Stimulated activated CD4-positive, alpha-beta T cell treated with anti-CD3 and anti-CD28 coated beads, Interleukin-2, amount 100 ng/mL, for 24 hours (primary cell): ENCODE data around the gene CNN3.

Source experiments
- DNase-seq, 2 donors: peaks; one replicate each; pipeline ENCODE4 v3.0.0-alpha.2; 2020

CNN3 gene

GRCh38 chr1:94887106-94887505 lies 39.8 kb downstream of the CNN3 start:
- no peak for DNase-seq

DNA sequence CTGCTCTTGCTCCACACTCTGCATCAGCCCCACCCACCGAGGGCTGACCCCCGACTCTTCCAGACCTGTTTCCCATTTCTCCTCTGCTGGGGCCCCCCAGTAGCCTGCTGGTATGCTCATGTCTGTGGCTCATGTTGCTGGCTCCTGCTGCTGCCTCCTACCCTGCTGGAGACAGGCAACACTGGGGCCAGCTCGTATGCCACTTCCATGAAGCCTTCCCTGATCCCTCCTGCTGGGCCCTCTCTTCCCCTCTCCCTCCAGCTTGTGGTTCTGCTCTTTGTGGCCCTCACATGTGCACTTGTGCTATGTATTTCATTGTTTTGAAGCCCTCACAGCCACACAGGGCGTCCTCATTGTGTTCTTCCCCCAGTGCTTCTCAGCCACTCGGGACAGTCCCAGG lies 40.5 kb downstream of the CNN3 start:
- DNase-seq, result no peak

DNA sequence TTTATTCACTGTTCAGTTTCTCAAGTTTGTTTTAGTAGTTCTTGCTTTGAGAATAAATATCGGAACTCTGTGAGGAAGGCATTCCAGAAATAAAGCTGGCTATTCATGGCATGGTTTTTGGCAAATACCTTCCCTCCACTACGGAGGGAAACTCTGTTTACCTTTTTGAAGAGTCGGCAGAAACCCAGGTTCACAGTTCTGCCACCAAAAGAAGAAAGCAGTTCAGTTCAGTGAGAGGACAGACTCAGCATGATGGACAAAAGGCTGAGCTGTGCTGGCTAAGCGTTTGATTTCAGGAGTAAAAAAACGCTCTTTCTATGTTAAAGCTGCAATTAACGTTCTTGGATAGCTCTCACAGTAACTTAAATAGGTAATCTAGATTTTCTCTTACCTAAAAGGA lies 42.4 kb downstream of the CNN3 start:
- no peak for DNase-seq

- no peak for DNase-seq
Measured at GRCh38 chr1:94884106-94884505, 42.8 kb downstream of the CNN3 start.

DNA sequence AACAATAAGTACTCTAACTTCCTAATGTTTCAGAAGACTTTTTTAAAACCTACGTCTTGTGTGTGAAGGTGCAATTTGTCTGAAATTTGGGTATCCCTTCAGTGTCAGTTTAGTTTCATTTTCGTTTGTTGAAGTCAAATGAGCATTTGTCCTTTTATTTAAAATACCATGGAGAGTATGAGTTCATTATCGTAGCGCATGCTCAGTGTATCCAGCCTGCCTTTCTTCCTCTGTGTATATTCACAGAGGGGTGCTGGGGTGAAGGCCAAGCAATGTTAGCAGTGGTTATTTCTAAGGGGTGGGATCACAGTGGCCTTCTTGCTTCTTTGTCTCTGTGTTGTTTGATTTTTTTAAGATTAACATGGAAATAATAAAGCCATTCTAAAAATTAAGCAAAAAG lies 43.2 kb downstream of the CNN3 start:
- no peak for DNase-seq

GRCh38 chr1:94878329-94878728 lies 48.6 kb downstream of the CNN3 start:
- DNase-seq, result no peak

GRCh38 chr1:94876362-94876761 lies 50.5 kb downstream of the CNN3 start:
- DNase-seq, result no peak

GRCh38 chr1:94875794-94876193 lies 51.1 kb downstream of the CNN3 start:
- DNase-seq, result no peak

DNA sequence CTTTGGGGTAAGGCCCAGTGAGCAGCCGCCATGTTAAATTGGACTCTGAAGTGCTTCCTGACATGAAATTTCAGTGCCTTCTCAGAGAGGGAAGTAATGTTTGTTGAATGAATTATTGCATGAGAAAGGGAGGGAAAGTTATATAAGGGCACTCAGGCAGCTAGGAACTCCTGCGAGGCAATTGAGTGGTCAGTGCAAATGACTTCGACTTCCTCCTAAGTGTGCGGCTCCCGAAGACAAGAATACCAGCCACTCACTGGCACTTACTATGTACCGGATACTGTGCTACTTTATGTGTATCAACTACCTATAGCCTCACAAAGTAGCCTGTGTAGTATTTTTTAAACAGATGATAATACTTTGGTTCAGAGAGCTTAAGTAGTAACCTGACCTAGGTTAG lies 52.5 kb downstream of the CNN3 start:
- no peak for DNase-seq

GRCh38 chr1:94873520-94874351 lies 53.2 kb downstream of the CNN3 start:
- DNase-seq, result no peak

DNA sequence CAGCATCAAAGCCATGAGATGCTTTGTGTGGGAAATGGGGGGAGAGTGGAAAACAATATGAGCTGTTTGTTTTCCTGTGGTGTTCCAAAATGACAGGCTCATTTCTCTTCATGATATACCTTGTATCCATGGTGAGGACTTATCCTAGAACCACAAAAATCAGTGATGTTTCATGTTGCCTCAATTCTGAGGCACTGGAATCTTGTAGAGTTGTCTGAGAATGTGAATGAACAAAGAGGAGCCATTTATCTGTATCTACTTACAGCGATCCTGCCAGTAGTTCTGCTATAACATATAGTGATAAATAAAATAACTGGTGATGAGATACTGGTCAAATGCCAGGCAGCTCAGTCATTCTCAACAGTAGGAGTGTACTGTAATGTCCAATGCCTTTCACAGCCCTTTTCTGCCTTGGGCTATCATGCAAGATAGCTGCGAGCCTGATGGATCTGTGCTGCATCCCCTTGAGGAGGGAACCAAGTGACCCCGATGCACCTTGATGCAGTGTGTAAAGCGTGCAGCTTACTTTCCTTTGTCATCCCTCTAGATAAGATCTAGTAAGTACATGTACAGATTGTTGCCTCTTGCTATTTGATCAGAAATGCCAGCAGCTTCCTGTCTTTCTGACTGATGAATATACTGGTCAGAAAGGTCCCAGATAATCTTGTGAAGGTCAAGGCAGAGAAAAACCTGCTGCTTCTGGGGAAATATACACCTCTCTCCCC lies 54.0 kb downstream of the CNN3 start:
- no peak for DNase-seq

DNA sequence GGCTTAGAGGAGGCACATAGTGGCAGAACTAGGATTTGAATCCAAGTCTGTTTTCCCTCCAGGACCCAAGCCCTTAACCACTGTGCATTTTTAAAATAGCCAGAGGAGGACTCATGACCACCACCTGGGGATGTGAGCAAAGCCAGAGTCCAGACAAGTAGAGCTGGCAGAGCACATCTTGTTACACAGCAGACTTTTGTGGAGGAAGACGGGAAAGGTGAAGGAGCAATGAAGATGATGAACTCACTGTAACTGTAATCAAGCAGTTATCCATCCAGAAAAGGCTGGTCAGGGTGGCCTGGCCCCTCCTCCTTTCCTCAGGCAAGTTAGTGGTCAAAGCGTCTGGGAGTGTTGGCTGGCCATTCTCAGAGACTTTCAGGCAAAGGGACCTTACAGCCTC lies 55.9 kb downstream of the CNN3 start:
- no peak for DNase-seq

- no peak for DNase-seq
Measured at GRCh38 chr1:94866164-94866807, 60.6 kb downstream of the CNN3 start.

- DNase-seq, result no peak
Measured at GRCh38 chr1:94865360-94865759, 61.5 kb downstream of the CNN3 start.

DNA sequence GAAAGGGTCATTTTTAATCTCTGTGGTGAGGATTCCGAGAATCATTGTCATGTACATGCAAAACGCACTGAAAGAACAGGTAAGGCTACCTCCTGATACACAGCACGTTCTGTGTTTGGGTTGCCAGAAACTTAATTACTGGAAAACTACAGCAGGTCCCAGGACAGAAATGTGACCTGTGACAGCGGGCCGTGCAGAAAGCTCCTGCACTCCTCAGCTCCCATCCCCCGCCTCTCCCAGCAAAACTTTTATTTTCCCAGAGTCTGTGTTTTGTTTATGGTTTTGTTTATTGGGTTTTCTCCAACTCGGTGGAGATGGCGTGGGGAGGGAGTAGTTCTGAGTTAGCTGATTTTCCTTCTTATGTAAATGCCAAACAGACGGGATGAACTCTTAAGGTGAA lies 62.1 kb downstream of the CNN3 start:
- DNase-seq, result no peak

DNA sequence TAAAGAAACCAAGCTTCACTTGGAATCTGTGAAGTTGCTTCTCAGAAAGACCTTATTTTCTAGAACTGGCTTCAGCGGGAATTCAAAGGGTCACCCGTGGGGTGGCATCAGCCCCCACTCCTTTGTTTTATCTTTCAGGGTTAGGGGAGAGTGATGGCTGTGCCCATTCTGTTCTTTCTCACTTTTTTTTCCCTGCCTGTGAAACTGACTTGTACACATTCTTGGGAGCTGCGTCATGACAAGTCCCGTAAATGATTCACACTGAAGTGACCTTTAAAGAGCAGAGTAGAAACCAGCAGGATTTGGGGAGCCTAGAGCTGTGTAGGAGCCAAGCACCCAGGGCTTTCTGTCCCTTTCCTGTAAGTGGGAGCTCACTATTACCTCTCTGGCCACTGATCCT lies 63.0 kb downstream of the CNN3 start:
- no peak for DNase-seq

DNA sequence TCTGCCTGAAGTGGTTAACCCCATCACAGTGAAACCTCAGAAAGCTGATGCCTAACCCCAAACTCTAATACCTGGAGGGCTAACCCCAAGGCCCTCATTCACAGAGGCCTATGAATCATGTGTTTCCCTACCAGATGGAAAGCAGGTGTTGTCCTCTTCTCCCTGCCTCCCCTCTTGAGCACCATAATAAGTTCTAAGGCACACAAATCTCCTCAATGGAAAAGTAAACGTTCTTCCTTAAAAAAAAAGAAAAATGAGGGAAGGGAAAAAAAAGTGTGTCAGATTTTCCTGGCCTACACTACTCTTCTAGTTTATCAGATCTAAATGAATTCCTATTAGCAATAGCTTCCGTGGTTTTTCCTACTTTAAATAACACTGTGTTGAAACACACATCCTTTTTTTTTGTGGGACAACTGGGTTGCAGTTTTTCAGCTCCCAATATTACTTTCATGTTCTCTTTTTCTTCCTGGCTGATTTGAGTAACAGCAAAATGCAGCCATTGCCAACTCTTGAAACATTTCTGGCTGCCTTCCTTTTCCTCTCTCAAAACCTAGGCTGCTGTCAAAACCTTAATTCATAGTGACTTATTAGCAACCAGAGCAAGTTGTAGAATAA lies 63.5 kb downstream of the CNN3 start:
- no peak for DNase-seq

- no peak for DNase-seq
Measured at GRCh38 chr1:94862718-94863117, 64.2 kb downstream of the CNN3 start.

DNA sequence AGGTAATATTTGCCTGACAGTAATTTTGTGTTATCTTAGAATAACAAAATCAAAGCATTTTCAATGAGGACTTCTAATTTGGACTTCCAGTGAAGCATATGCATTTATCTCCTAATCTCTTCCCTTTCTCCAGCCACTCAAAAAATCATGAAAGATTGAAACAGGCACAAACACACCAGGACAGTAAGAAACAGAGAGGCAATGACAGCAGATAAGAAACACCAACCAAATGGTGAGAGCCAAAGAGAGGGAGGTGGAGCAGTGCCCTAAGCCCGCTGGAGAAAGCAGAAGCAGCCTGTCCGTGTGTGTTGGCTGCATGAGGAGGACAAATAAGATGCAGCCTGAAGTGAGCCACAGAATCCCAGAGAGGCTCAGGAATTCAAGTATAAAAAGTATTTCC lies 67.7 kb downstream of the CNN3 start:
- no peak for DNase-seq

- no peak for DNase-seq
Measured at GRCh38 chr1:94858276-94858675, 68.6 kb downstream of the CNN3 start.

DNA sequence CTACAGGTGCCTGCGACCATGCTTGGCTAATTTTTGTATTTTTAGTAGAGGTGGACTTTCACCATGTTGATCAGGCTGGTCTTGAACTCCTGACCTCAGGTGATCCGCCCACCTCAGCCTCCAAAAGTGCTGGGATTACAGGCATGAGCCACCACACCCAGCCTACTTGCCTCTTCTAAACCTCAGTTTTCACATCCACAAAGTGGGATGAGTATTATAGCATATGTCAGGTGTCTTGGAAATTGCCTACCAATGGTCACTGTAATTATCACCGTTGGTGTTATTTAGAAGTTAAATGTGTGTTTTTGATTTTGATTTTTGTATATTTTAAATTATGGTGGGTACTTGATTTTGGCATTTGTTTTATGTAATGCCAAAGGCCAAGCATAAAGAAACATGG lies 70.0 kb downstream of the CNN3 start:
- DNase-seq, result no peak

DNA sequence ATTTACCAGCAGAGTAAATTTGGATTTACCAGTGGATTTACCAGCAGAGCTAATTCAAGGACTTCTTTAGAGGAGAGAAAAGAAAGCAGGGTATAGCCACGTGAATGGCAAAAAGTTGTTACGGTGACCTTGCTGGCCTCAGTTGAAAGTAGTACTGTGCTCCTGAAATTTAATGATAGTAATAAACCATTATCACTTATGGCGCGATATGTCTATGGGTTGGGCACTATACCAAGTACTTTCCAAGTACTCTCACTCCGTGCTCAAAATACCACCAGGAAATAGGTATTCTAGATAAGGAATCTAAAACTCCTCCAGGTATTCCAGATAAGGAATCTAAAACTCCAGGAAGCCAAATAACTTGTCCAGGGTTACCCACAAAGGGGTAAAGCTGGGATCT lies 70.9 kb downstream of the CNN3 start:
- no peak for DNase-seq

GRCh38 chr1:94855307-94855700 lies 71.6 kb downstream of the CNN3 start:
- DNase-seq, result no peak
